K562 (cell line): ENCODE measurements around the gene CTCF. TPM values are rescaled to one million over a fixed set of nuclear protein-coding genes. Genes with fewer than 3 reads are reported as not detected.

Source experiments
- ATAC-seq: fragments of 200-7000 bp; cut with Tn5 transposase; 3 replicates; pipeline ENCODE4 v1.9.1; 2020; ENCODE audit warnings: moderate library complexity
- BruUV-seq: library from RNA; stranded (reverse); fragments of 400-500 nt; replicated peaks from 2 replicates; lab custom pipeline; 2021; lab: Mats Ljungman, UMichigan
- CTCF ChIA-PET: fragments of 300-600 bp; formaldehyde crosslinking; extraction: SDS; loops from one replicate; lab custom pipeline; 2021; ENCODE audit warnings: low intra/inter-chr PET ratio; lab: Yijun Ruan, JAX
- POLR2A ChIA-PET: fragments of 300-600, 350-650 bp; sonication (Branson Sonifier 250); formaldehyde crosslinking; extraction: SDS; loops from one replicate; lab custom pipeline; 2021; ENCODE audit warnings: antibody characterized with exemption, inconsistent platforms; lab: Yijun Ruan, JAX
- DNase-seq, 4 experiments: peaks; one replicate each; pipeline versions ENCODE4 v3.0.0 to v3.0.0-alpha.2; 2011 to 2018; ENCODE audit warnings: low spot score in 3 of 4, mixed read lengths in 3 of 4; ENCODE audit errors: extremely low read depth in 1 of 4
- FAIRE-seq: peaks from 2 replicates; lab custom pipeline; 2011; peaks lifted over from hg19 to GRCh38; lab: Jason Lieb, UNC
- H2AFZ ChIP-seq: 2 replicates; pipeline ENCODE4 v1.6.0; 2011; ENCODE audit warnings: low read depth, low read length, control low read depth, inconsistent platforms
- H3K27ac ChIP-seq: fragments of 200-600 bp; 3 replicates; pipeline ENCODE4 v1.8.0; 2011; ENCODE audit warnings: low read depth, mild to moderate bottlenecking, control low read depth, inconsistent platforms, low read length, moderate library complexity, mixed read lengths; ENCODE audit errors: extremely low read depth
- H3K27me3 ChIP-seq, 2 experiments: fragments of 300-600 bp in 1 of 2; 2 replicates in 1 of 2; 3 replicates in 1 of 2; pipeline versions ENCODE4 v1.6.0 to v1.8.0; 2011; ENCODE audit warnings: inconsistent platforms in 2 of 2, low read length in 2 of 2, mild to moderate bottlenecking in 1 of 2, mixed read lengths in 1 of 2, moderate library complexity in 1 of 2; ENCODE audit not compliant: control insufficient read depth in 2 of 2, insufficient read depth in 2 of 2
- H3K36me3 ChIP-seq: fragments of 300-600 bp; 3 replicates; pipeline ENCODE4 v1.8.0; 2011; ENCODE audit warnings: mild to moderate bottlenecking, low read length, inconsistent platforms; ENCODE audit not compliant: control insufficient read depth, insufficient read depth
- H3K4me1 ChIP-seq, 2 experiments: fragments of 200-600 bp in 1 of 2; replicated peaks in 1 of 2; 2 replicates in 1 of 2; 3 replicates in 1 of 2; pipeline versions ENCODE4 v1.5.1 to v1.8.0; 2011; ENCODE audit warnings: inconsistent platforms in 2 of 2, low read length in 2 of 2, mild to moderate bottlenecking in 1 of 2, mixed read lengths in 1 of 2, moderate library complexity in 1 of 2; ENCODE audit not compliant: control insufficient read depth in 2 of 2, insufficient read depth in 2 of 2
- H3K4me2 ChIP-seq: 2 replicates; pipeline ENCODE4 v1.6.1; 2011; ENCODE audit warnings: low read length, control low read depth, inconsistent platforms, mixed read lengths; ENCODE audit not compliant: insufficient read depth
- H3K4me3 ChIP-seq: fragments of 200-600 bp; sonication (generic), shearing (Covaris generic); 2 replicates; pipeline ENCODE4 v1.5.1; 2016; ENCODE audit warnings: control low read depth, inconsistent platforms
- H3K79me2 ChIP-seq: fragments of 200-600 bp; 3 replicates; pipeline ENCODE4 v1.8.0; 2011; ENCODE audit warnings: low read length, inconsistent platforms; ENCODE audit not compliant: control insufficient read depth, insufficient read depth
- H3K9ac ChIP-seq, 2 experiments: 2 replicates each; pipeline versions ENCODE4 v1.6.0 to v1.6.1; 2011; ENCODE audit warnings: low read depth in 2 of 2, low read length in 2 of 2, control low read depth in 1 of 2, inconsistent platforms in 1 of 2, mild to moderate bottlenecking in 1 of 2, mixed read lengths in 1 of 2; ENCODE audit not compliant: insufficient read depth in 1 of 2
- H3K9me1 ChIP-seq: one replicate; pipeline ENCODE4 v1.6.0; 2011; ENCODE audit warnings: inconsistent platforms, mild to moderate bottlenecking, low read length, moderate library complexity; ENCODE audit not compliant: control insufficient read depth, insufficient read depth
- H3K9me3 ChIP-seq: replicated peaks from 2 replicates; pipeline ENCODE4 v1.5.1; 2011; ENCODE audit warnings: low read depth, low read length, inconsistent platforms; ENCODE audit not compliant: control insufficient read depth, insufficient read depth
- H4K20me1 ChIP-seq: replicated peaks from 2 replicates; pipeline ENCODE4 v1.6.1; 2011; ENCODE audit warnings: low read length, inconsistent platforms, mixed read lengths; ENCODE audit not compliant: control insufficient read depth, insufficient read depth
- ARID1B ChIP-seq: fragments of 450-650 bp; IDR thresholded peaks from 2 replicates; pipeline ENCODE4 v1.6.1; 2016; ENCODE audit warnings: antibody characterized with exemption, mild to moderate bottlenecking, inconsistent platforms
- IFI16 ChIP-seq: fragments of 250-450 bp; sonication (Bioruptor Pico); IDR thresholded peaks from 2 replicates; pipeline ENCODE4 v2.1.2; 2022; ENCODE audit warnings: mild to moderate bottlenecking, inconsistent platforms
- MTA1 ChIP-seq: fragments of 450-650 bp; IDR thresholded peaks from 2 replicates; pipeline ENCODE4 v1.6.1; 2017; ENCODE audit warnings: borderline replicate concordance
- MYC ChIP-seq, 2 experiments: fragments of 250-450 bp in 1 of 2; sonication (Bioruptor Pico) in 1 of 2; IDR thresholded peaks; 2 replicates each; pipeline versions ENCODE4 v1.5.1 to v1.6.1; 2012 to 2021; ENCODE audit warnings: low read depth in 2 of 2, borderline replicate concordance in 1 of 2, improper control_type of control experiment in 1 of 2, low read length in 1 of 2, mild to moderate bottlenecking in 1 of 2, moderate library complexity in 1 of 2
- RAD21 ChIP-seq, 2 experiments: fragments of 250-450 bp in 1 of 2; fragments of 450-650 bp in 1 of 2; sonication (Bioruptor Pico) in 1 of 2; formaldehyde crosslinking in 1 of 2; IDR thresholded peaks in 1 of 2; conservative IDR thresholded peaks in 1 of 2; 2 replicates each; pipeline versions ENCODE4 v1.4.0 to v1.8.0; 2020 to 2022; ENCODE audit warnings: mild to moderate bottlenecking in 2 of 2, moderate library complexity in 1 of 2
- RFX5 ChIP-seq: IDR thresholded peaks from 2 replicates; pipeline ENCODE4 v1.6.1; 2011; ENCODE audit warnings: low read depth, mild to moderate bottlenecking, improper control_type of control experiment, low read length
- WGBS: fragments of 100-300 bp; shearing (Covaris generic); methylation state at CpG from one replicate; pipeline ENCODE4 v1.1.6; 2016; ENCODE audit warnings: low coverage, mixed read lengths; ENCODE audit not compliant: insufficient coverage; ENCODE audit errors: missing lambda C conversion rate; 5-methylcytosine and 5-hydroxymethylcytosine counted together
- in situ Hi-C: fragments of 300-500 bp; cut with MboI; formaldehyde crosslinking; loops from 4 replicates; pipeline ENCODE4 v1.15.0; 2018; ENCODE audit warnings: inconsistent platforms, mixed read lengths
- intact Hi-C: fragments of 100-400 bp; cut with micrococcal nuclease; formaldehyde crosslinking; loops from 2 replicates; pipeline ENCODE4 v1.14.2; 2022
- polyA plus RNA-seq, 8 experiments: library from polyadenylated mRNA; depleted of rRNA in 4 of 8; stranded (reverse) in 5 of 8; unstranded in 3 of 8; fragments of >200 nt; fragmentation: Nextera tagmentation in 2 of 8; fragmentation: Illumina TruSeq in 1 of 8; extraction: Ambion mirVana in 2 of 8; extraction: Trizol in 1 of 8; gene quantifications; 2 replicates each; pipeline versions ENCODE4 v1.2.1 to v1.2.3, GENCODE V29; 2011 to 2014; ENCODE audit warnings: inconsistent platforms in 1 of 8, missing spikeins in 1 of 8
- total RNA-seq, 7 experiments: library from RNA; depleted of rRNA in 6 of 7; stranded (reverse); fragments of >200 nt in 6 of 7; fragmentation: Illumina TruSeq in 2 of 7; extraction: Trizol in 2 of 7; gene quantifications; 2 replicates each; pipeline versions ENCODE4 v1.2.1 to v1.2.3, GENCODE V29; 2011 to 2021; ENCODE audit warnings: low replicate concordance in 1 of 7
- TF ChIP-seq, protein P1 (sequence below), 3 experiments: IDR thresholded peaks in 2 of 3; conservative IDR thresholded peaks in 1 of 3; 2 replicates each; pipeline ENCODE4 v1.5.1; 2011 to 2012; ENCODE audit warnings: low read length in 3 of 3, mild to moderate bottlenecking in 3 of 3, control low read depth in 2 of 3, improper control_type of control experiment in 1 of 3, inconsistent platforms in 1 of 3, low read depth in 1 of 3, mixed read lengths in 1 of 3, moderate library complexity in 1 of 3; ENCODE audit not compliant: insufficient read depth in 2 of 3
- TF ChIP-seq, protein P2 (sequence below): fragments of 450-650 bp; IDR thresholded peaks from 2 replicates; pipeline ENCODE4 v1.7.1; 2018; ENCODE audit warnings: mild to moderate bottlenecking, low read depth; ENCODE audit not compliant: partially characterized antibody
- TF ChIP-seq, protein P3 (sequence below): fragments of 250-450 bp; sonication (Bioruptor Pico); IDR thresholded peaks from 2 replicates; pipeline ENCODE4 v1.4.0; 2020; ENCODE audit warnings: mild to moderate bottlenecking

CTCF gene
- total and polyA plus RNA-seq, 9 of the 15 experiments (the other 6 are each of a cell fraction or from before 2014, with no cell fraction given) = 7.8 to 49.2 (median 33.9) TPM

DNA sequence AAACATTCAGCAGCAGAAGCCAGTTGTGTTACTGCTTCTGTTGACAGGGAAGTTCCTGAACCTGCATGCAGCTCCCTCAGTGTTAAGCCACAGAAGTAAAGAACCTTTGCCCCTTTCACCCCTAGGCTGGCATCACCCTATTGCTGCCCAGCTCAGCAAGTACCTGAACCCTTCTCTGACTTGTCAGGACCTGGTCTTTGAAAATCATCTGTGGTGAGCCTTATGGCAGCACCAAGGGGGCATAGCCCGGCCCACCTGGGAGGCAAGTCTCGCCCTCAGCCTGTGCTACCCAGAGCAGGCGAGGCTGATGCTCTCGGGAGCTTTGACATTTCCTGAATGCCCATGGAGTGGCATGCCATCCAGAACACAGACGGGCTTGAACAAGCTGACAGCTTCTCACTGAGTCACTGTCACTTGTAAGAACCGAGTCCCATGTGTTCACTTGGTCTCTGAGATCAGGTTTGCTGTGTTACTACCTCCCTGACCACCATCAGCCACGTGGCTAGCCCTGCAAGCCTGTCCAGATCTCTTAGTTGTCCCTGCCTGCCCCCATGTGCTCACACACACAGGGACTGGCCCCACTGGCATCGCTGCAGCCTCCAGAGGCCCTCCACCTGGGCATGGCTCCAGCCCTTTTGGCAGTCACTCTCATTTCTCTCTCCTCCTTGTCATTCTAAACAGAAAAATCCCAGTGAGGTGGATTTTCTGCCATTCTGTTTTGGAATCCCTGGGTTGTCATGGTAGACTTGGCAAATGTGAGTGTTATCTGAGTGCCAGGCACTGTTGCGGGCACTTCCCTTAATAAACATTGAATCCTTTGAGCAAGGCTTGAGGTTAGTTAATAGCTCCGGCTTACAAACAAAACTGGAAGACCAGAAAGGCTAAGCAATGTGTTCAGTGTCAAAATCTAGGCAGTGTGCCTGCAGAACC lies 79.7 kb downstream of the CTCF start:
- Histone ChIP-seq H3K36me3 (peaks cover 21% of the 10 kb centered on the region; the same call in 2 of the 3 replicates), H3K9me1 (no peaks in the 10 kb centered on the region), H3K4me2 (no peak overlapping the region), H3K4me1 (peaks cover 0 to 26% of the 10 kb centered on the region in 2 experiments; a peak in 2 of 5 replicates), H3K9ac (peak overlapping the region in 1 of 2 experiments; percentile 62; a peak in 1 of 4 replicates), H4K20me1 (no peaks in the 10 kb centered on the region; the same call in 1 of the 2 replicates), H3K27me3 (peaks cover 0 to 5% of the 10 kb centered on the region in 2 experiments; a peak in 1 of 5 replicates), H3K79me2 (no peaks in the 10 kb centered on the region), H2AFZ (no peak overlapping the region), H3K27ac (no peak overlapping the region), H3K9me3 (no peaks in the 10 kb centered on the region), H3K4me3 (no peak overlapping the region)
- ChIA-PET CTCF (interaction anchor here (0.6 to 1.0 kb wide), 3 partner anchors 95 to 121 kb away, joined by 3 read pairs; no protein-coding TSS in a partner anchor), POLR2A (interaction anchor here (0.7 to 2.0 kb wide), 4 partner anchors 13 to 121 kb away, joined by 3 to 6 read pairs (median 3); no protein-coding TSS in a partner anchor)
- no peak for DNase-seq
- no peak; the same call in 2 of the 3 replicates for ATAC-seq
- 35% methylated on average over 10 of the region's 10 CpGs for WGBS
- peak; percentile 26 for FAIRE-seq
- intact Hi-C loops = loop anchor here (5.0 kb wide), 1 partner anchor 80 kb away; the partner anchor contains the start of gene CTCF
- no TSS peak for BruUV-seq
- in situ Hi-C loops = loop anchor here (5.0 kb wide), 1 partner anchor 105 kb away; no protein-coding TSS in a partner anchor
- TF ChIP-seq, protein P1, sequence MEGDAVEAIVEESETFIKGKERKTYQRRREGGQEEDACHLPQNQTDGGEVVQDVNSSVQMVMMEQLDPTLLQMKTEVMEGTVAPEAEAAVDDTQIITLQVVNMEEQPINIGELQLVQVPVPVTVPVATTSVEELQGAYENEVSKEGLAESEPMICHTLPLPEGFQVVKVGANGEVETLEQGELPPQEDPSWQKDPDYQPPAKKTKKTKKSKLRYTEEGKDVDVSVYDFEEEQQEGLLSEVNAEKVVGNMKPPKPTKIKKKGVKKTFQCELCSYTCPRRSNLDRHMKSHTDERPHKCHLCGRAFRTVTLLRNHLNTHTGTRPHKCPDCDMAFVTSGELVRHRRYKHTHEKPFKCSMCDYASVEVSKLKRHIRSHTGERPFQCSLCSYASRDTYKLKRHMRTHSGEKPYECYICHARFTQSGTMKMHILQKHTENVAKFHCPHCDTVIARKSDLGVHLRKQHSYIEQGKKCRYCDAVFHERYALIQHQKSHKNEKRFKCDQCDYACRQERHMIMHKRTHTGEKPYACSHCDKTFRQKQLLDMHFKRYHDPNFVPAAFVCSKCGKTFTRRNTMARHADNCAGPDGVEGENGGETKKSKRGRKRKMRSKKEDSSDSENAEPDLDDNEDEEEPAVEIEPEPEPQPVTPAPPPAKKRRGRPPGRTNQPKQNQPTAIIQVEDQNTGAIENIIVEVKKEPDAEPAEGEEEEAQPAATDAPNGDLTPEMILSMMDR (IDR thresholded peaks at IDR 0.05 in 2 of 3, conservative IDR thresholded peaks at IDR 0.05 in 1 of 3; ENCODE audit: insufficient read depth in 2 of 3, low read depth in 1 of 3, low read length in 3 of 3) = 0 out of 6 replicates have a peak, but pooled peaks of 1 of the 3 experiments have one; percentile 12
- TF ChIP-seq, protein P2, sequence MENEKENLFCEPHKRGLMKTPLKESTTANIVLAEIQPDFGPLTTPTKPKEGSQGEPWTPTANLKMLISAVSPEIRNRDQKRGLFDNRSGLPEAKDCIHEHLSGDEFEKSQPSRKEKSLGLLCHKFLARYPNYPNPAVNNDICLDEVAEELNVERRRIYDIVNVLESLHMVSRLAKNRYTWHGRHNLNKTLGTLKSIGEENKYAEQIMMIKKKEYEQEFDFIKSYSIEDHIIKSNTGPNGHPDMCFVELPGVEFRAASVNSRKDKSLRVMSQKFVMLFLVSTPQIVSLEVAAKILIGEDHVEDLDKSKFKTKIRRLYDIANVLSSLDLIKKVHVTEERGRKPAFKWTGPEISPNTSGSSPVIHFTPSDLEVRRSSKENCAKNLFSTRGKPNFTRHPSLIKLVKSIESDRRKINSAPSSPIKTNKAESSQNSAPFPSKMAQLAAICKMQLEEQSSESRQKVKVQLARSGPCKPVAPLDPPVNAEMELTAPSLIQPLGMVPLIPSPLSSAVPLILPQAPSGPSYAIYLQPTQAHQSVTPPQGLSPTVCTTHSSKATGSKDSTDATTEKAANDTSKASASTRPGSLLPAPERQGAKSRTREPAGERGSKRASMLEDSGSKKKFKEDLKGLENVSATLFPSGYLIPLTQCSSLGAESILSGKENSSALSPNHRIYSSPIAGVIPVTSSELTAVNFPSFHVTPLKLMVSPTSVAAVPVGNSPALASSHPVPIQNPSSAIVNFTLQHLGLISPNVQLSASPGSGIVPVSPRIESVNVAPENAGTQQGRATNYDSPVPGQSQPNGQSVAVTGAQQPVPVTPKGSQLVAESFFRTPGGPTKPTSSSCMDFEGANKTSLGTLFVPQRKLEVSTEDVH = no peak
- TF ChIP-seq RFX5 (no peak), MYC (IDR thresholded peaks at IDR 0.05; ENCODE audit: low read depth, low read length) (peak; percentile 22; the same call in 1 of the 2 replicates), MYC (CRISPR knock-in tag; IDR thresholded peaks at IDR 0.05; ENCODE audit: borderline replicate concordance, low read depth) (no peak), RAD21 (CRISPR knock-in tag; conservative IDR thresholded peaks at IDR 0.05 in 1 of 2, IDR thresholded peaks at IDR 0.05 in 1 of 2) (0 out of 4 replicates have a peak, but pooled peaks of 1 of the 2 experiments have one; percentile 6), IFI16 (CRISPR knock-in tag) (no peak), MTA1 (no peak), ARID1B (no peak)
- TF ChIP-seq, protein P3, sequence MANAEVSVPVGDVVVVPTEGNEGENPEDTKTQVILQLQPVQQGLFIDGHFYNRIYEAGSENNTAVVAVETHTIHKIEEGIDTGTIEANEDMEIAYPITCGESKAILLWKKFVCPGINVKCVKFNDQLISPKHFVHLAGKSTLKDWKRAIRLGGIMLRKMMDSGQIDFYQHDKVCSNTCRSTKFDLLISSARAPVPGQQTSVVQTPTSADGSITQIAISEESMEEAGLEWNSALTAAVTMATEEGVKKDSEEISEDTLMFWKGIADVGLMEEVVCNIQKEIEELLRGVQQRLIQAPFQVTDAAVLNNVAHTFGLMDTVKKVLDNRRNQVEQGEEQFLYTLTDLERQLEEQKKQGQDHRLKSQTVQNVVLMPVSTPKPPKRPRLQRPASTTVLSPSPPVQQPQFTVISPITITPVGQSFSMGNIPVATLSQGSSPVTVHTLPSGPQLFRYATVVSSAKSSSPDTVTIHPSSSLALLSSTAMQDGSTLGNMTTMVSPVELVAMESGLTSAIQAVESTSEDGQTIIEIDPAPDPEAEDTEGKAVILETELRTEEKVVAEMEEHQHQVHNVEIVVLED (CRISPR knock-in tag) = no peak
